Measurements from ENCODE around the gene PTGDS.
A peak's percentile ranks its signal among the peaks of the same experiment; 100 is the strongest.

PTGDS gene

DNA sequence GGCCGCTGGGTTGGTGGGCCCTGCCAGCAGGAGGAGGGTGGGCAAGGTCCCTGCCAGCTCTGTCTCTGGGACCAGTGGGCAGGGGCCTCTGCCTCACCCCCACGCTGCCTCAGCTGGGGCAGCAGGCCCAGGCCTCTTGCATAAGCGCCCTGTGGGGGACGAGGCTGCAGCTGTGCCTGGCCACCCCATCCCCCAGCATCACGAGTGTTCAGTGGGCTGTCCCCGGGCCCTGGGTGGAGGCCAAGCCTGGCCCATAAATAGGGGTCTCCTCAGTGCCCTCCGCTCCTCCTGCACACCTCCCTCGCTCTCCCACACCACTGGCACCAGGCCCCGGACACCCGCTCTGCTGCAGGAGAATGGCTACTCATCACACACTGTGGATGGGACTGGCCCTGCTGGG is at the start of gene PTGDS:
PTGDS (plus strand) TSS at position 282 of the 400 bp plus-strand sequence; CDS start at position 357, 75 bp downstream.
- DNase-seq, result peak; percentile 44 to 98 (median 92)

DNA sequence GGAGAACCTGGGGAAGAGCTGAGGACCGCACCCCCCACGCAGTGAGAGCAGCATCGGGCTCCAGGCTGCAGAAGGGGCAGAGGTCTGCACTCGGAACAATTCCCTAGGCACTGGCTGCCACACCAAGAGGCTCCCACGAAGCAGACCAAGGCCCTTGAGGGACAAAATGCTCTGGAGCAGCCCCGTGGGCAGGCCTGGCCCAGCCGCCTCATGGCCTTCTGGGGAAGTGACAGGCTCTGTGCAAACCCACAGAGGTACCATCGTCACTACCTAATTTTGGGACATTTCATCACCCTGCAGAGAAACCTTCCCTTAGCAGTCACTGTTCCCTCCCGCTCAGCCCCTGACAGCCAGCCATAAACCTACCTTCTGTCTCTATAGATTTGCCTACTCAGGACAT is 48.7 kb upstream of the PTGDS start:
- DNase-seq, result no peak

DNA sequence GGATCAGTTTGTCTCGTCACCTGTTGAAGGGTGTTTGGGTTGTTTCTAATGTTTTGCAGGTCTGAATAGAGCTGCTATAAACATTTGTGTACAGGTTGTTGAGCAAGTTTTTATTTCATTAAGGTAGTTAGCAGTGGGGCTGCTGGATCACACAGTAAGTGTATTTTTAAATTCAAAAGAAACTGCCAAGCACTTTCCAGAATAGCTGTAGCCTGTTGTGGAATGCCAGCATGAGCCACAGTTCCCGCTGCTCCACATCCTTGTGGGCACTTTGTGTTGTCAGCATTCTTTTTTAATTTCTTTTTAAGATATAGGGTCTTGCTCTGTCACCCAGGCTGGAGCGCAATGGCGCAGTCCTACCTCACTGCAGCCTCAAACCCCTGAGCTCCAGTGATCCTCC is 47.3 kb upstream of the PTGDS start:
- DNase-seq, result no peak

DNA sequence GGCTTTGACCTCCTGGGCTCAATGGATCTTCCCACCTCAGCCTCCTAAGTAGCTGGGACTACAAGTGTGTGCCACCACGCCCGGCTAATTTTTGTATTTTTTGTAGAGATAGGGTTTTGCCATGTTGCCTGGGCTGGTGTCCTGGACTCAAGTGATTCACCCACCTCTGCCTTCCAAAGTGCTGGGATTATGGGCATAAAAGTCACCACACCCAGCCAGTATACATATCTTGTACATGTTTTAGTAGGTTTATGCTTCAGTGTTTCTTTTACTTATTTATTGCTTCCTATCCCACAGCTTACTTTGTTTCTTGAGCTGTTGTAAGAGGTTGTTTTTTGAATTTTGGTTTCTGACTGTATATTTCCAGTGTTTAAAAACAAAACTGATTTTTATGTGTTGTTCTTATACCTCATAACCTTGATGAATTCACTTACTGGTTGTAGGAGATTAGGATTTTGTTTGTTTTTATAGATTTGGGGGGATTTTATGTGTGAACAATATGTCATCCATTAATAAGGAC is 45.6 kb upstream of the PTGDS start:
- no peak for DNase-seq

DNA sequence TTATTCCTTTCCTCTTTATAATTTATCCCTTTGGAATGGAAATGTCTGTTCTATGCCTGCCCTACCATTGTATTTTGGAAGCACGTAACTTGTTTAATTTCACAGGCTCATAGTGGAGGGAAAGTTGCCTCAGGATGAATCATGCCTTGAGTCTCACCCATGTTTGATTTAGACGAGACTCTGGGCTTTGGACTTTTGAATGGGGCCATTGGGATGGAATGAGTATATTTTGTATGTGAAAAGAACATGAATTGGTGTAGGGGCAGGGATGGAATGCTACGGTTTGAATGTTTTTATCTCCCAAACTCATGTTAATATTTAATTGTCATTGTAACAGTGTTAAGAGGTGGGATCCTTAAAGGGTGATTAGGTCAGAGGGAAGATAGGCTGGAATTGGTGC is 43.0 kb upstream of the PTGDS start:
- no peak for DNase-seq

DNA sequence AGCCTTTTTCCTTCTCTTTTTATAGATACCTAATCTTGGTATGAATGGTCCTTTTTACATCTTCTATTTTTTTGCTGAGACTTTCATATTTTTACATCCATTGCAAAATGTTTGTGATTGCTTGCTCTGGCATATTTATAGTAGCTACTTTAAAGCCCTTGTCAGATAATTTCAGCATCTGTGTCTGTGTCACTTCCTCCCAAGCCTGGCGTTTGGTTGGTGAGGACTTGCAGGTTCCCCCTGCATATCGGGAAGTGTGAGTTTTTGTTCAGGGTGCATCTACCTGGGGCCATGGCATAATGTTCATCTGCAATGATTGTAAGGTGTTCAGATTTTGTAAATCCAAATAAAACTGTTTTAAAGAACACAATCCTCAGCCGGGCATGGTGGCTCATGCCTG is 41.7 kb upstream of the PTGDS start:
- no peak for DNase-seq

DNA sequence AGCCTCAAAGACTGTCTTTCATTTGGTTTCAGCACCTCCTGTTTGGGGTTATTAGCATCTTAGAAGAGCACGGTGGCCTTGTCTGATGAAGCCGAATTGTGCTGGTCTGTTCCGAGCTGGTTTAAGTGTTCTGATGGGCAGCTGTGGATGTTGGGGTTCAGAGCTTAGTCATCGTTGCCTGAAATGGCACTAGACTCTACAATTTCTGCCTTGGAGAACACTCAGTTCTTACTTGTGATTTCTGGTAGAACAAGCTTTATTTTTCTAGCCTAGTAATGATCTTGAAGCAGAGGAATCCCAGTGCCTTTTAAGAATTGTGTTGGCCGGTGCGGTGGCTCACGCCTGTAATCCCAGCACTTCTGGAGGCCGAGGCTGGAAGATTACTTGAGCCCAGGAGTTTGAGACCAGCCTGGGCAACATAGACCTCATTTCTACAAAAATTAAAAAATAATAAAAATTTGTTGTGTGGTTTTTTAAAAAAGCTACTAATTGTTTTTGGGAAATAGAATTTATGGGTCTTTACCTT is 40.6 kb upstream of the PTGDS start:
- no peak for DNase-seq

DNA sequence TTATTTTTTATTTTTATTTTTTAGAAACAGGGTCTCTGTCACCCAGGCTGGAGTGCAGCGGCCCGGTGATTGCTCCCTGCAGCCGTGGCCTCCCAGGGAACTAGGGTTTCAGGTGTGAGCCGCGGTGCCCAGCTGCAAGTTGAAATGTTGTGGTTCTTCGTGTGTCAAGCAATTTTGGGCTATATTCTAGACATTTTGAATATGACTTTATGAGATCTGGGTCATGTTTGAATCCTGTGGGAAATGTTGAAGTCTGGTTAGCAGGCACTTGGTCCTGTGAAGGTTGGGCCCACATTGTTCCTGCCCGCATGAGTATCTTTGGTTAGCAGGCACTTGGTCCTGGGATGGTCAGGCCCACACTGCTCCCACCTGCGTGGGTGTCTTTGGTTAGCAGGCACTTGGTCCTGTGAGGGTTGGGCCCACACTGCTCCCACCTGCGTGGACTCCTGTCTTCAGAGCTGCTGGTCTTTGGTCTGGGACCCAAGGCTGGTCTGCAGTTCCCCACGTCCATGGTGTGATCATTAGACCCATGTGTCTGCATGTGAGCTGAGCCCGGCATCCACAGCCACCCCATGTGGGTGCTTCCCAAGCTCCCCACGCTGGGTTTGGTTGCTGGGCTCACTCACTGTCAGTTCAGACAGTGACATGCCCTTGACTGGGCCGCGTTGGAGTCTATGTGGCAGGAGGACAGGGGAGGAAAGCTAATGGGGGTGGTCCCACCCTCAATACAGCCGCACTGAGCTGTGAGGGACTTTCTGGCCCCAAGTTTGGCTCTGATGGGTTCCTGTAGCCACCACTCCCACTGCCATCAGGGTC is 39.9 kb upstream of the PTGDS start:
- no peak for DNase-seq

DNA sequence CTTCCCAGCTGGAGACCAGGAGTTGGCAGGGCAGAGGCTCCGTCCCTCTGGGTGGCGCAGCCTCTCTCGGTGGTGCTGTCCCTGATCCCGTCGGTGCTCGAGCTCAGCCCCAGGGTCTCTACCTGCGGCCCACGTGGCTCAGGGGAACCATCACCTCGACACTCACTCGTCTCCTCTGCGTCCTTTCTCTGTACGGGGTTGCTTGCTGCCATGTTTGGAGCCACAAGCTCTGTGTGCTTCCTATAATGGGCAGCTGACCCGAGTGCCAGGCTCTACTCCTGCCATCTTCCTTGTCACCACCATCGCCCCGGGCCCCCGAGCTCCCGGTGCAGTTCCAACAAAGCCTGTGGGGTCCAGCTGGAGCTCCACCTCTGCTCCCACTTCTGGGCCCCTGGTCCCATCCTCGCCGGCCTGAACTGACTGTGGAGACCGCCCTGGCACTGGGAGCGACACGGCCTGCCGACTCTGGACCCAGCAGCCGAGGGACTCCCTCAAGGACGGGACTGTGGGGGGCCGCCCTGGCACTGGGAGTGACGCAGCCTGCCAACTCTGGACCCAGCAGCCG is 37.8 kb upstream of the PTGDS start:
- no peak for DNase-seq

DNA sequence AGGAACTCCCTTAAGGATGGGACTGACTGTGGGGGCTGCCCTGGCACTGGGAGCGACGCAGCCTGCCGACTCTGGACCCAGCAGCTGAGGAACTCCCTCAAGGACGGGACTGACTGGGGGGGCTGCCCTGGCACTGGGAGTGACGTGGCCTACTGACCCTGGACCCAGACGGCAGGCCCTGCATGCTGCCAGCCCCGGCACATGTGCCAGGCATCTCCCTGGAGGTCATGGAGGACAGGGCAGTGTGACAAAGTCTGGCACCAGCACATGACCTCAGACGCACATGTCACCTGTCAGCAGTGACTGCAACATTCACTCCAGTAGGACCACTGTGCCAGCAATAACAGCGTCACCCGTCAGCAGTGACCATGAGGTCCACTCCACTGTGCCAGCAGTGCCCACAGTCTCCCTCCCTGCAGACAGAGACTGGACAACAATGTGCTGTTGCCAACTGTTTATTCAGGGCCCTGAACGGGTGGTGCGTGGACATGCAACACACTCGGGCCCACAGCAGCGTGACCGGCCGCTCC is 37.2 kb upstream of the PTGDS start:
- peak in 47 of 56 donors; percentile 24 to 91 (median 73) for DNase-seq

DNA sequence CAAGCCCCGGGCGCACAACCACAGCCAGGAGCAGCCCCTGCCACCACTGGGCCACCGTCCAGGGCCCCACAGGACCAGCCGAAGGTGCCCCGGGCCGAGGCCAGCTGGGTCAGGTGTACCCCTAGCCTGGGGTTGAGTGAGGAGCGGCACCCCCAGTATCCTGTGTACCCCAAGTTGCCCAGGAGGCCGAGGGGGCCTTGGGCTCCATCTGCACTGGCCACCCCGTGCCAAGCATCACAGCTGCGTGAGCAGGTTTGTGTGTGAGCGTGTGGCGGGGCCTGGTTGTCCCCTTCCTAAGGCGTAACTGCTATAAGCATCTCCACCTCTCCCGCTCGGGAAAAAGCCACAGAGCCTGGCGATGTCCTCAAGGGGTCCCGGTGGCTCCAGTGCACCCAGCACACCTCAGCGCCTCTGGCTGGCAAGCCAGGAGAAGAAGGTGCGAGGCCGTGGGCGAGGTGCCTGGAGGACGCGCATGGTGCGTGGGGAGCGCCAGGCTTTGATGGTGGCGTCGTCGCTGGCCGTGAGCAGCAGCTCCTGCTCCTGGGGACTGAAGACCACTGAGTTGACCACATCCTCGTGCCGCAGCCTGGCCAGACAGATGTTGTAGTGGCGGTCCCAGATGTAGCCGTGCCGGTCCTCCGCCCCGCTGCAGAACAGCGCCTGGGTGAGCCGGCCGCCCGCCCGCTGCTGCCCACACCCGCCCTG is 36.6 kb upstream of the PTGDS start:
- DNase-seq, result no peak

DNA sequence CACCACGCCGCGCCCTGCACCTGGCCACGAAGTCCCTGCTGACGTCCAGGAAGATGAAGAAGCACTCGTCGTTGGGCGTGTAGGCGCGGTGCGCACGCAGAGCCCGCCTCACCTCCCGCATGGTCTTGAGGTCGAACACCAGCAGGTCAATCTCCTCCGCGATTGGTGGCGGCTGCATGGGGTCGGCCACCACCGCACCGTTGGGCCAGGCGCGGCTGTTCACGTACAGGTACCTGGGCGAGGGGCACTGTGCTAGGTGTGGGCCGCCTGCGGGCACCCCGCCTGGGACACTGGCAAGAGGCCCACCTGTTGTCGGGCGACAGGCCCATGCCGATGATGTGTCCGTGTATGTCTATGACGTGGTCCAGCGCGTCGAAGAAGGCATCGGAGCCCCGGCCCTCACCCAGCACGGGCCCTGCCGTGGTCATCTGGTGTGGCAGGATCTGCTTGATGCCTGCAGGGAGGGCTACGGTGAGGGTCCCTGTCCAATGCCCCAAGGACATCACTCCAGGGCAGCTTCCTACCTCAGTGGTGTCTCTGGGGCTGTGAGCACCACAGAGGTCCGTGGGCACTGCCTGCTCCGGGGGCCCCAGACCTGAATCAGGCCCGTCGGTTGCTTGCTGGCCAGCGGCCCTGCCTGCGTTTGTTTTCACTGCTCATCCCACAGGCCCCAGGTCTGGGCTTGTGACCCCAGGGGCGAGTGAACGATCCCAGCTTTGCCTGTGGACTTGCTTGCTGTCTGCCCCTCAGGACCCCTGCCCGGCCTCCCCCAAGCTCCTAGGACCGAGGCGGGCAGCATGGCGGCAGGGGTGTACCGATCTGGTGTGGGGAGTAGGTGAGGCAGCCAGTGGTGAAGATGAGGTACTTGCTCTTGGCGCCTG is 35.8 kb upstream of the PTGDS start:
- no peak for DNase-seq

DNA sequence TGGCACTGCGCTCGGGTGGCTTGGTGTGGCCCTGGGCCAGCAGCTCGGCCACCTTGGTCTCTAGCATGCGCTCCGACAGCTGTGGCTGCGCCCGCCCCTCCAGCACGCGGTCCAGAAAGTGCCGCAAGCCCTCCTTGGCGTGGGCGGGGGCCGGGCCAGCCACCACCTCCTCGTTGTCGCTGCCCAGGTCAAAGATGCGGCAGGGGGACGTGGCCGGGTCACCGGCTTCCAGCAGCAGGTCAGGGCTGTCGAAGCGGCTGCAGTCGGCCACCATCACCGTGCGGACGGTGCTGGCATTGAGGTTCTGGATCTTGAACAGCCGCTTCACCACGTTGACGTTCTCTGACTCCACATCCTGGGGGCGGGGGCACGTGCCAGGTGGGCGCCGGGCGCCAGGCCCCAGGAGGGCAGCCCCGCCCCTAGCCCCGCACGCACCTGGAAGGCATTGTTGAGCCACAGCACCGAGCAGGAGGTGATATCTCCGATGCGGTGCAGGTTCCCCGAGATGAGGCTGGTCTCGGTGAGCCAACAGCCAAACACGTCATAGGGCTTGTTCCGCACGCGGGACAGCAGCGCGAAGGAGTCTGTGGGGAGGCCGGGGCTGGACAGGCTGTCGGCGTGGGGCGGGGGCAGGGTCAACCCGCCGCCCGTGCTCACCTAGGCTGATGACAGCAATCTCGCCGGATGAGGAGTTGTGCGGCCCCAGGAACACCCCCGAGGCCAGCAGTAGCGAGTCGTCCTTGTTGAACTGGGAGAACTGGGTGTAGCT is 35.0 kb upstream of the PTGDS start:
- DNase-seq, result no peak

DNA sequence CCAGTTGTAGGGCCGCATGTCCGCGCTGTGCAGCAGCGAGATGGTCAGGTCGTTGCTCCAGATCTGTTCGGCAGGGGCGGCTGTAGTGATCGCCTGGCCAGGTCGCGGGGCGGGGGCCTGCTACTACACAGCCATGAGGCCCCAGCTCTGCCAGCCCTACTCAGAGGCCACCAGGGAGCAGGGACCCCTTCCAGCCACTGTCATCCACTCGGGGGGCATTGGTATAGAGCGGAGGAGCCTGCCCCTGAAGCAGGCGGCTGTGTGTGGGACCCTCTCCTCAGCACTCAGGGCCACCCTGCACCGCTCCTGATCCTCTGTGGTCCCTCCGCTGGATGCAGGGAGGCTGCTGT is 34.4 kb upstream of the PTGDS start:
- DNase-seq, result no peak

DNA sequence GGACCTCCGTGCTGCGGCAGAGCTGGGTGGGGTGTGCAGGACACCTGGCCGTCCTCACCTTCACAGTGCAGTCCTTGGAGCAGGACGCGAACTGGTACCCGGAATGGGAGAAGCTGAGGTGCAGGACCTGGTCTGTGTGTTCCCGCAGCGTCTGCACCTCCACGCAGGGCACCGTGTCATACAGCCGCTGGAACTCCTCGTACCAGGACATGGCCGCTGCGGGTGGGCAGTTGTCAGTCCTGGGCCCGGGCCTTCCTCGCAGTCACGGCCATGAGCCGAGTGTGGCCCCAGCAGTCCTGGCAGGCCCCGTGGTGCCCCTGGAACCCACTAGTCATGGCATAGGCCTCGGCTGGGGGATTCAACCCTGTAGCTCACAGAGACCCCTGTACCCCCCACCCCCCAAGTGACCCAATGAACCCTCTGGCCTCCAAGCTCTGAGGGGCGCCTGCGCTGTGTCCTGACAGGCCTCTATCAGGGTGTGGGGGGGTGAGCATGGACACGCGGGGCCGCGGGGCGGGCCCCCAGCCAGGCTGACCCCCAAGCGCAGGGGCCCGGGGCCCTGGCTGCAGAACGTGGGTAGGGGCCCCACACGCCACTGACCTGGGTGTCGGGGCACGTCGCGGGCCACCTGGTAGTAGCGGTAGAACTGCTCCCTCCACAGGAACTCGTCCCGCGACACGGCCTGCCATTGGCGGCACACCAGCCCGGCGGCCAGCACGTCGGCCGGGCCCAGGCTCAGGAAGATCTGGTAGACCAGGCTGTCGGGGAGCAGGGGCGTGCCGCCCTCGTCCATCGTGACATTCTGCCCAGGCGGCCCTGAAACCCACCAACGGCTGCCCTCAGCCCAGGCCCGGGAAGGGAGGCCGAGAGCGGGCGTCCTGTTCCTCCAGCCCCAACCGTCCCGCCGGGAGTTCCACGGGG is 33.8 kb upstream of the PTGDS start:
- DNase-seq, result no peak

DNA sequence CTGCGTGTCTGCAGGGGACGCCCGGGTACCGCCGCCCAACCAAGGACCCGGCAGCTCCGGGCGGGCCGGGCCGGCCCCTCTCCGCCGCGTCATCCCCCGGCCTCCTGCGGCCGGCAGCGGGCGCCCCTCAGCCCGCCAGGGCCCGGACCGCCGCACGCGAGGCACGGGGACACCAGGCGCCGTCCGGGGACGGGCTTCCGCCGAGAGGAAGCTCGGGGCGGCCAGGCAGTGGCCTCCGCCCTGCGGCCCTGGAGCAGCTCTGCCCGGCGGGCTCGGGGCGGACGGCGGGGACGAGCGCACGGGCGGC is 33.1 kb upstream of the PTGDS start:
- peak in 1 of 56 donors; percentile 42 for DNase-seq

DNA sequence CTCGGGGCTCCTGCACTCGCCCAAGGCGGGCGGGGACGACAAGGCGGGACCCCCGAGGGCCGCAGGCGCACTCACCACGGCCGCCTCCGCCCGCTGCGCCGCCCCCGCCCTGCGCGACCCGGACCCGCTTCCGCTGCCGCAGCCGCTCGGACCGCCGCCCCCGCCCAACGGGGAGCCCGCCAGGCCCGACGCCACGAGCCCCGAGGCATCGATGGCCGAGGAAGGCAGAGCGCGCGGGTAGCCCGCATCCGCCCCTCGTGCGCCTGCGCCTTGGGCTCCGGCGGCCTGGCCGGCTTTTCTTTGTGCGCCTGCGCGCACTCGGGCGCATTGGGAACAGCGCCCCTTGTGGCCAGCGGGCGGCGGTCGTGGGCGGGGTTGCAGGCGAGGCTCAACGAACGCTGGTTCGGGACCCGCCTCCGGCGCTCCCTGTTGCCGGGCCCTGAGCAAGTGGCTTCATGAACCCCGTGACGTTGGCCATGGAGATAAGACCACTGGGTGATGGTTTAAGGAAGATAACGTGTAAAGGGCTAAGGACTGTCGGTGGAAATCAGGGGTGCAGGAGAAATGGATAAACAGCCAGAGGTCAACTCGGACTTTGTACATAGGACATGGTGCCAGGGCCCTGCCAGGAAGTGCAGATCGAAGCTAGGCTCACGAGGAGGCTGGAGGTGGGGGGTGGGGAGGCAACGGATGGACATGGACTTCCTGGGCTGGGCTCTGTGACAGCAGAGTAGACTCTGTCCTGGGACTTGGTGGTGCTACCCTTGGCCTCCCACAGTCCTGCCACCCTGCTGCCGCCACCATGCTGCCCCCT is 32.6 kb upstream of the PTGDS start, which contains the start of the genes C8G and FBXW5:
C8G (plus strand) TSS at position 725 of the 814 bp plus-strand sequence; CDS start at position 803, 78 bp downstream.
FBXW5 (minus strand) TSS at position 220 of the 814 bp plus-strand sequence. CDS start 655 bp downstream, outside the sequence.
- DNase-seq, result peak; percentile 21 to 95 (median 86)

Measured in amygdala (tissue), 56 donors.